IPS DF 6.9 (cell line): ENCODE measurements around the gene PSMB11.

Source experiments
- DNase-seq: peaks from one replicate; pipeline ENCODE4 v3.0.0-alpha.2; 2013; ENCODE audit warnings: low read depth, low spot score
- H3K27ac ChIP-seq: one replicate; pipeline ENCODE4 v1.5.1; 2013; ENCODE audit warnings: low read length, control low read depth
- H3K27me3 ChIP-seq: 2 replicates; pipeline ENCODE4 v1.6.1; 2013; ENCODE audit warnings: mild to moderate bottlenecking, low read length; ENCODE audit not compliant: control insufficient read depth, insufficient read depth
- H3K36me3 ChIP-seq: 2 replicates; pipeline ENCODE4 v1.6.1; 2013; ENCODE audit warnings: low read length; ENCODE audit not compliant: control insufficient read depth, insufficient read depth
- H3K4me1 ChIP-seq: 2 replicates; pipeline ENCODE4 v1.6.1; 2013; ENCODE audit warnings: low read length; ENCODE audit not compliant: control insufficient read depth, insufficient read depth
- H3K4me3 ChIP-seq: 2 replicates; pipeline ENCODE4 v1.5.1; 2013; ENCODE audit warnings: mild to moderate bottlenecking, low read length
- H3K9me3 ChIP-seq: 2 replicates; pipeline ENCODE4 v1.6.1; 2013; ENCODE audit warnings: low read length, inconsistent platforms; ENCODE audit not compliant: control insufficient read depth, insufficient read depth
- WGBS: extraction: QIAGEN DNeasy Blood & Tissue Kit; methylation state at CpG from one replicate; pipeline ENCODE4 v1.1.7; 2013; ENCODE audit warnings: mixed read lengths, missing lambda C conversion rate; ENCODE audit not compliant: insufficient read length, insufficient coverage; 5-methylcytosine and 5-hydroxymethylcytosine counted together

The PSMB11 gene

DNA sequence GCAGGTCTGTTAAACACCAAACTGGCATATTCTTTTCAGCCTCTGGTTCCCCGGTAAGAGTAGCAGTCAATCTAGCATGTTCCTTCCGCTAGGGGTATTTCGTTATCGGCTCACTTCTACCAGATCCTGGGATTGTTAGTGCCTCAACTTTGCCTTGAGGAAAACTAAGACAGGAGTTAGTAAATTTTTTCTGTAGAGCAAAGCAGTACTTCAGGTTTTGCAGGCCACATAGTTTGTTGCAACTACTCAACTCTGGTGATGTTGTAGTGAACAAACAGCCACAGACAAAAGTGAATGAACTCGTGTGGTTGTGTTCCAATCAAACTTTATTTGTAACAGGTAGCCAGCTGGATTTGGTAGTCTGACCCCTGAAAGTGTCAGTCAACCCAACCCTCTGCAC is 21.6 kb downstream of the PSMB11 start:
- H3K4me3 ChIP-seq: no peak overlapping the region
- no peaks in the 10 kb centered on the region for H3K27me3 ChIP-seq
- DNase-seq: no peak
- H3K27ac ChIP-seq: no peak overlapping the region
- no CpG with 5 or more reads among the region's 5 CpGs for WGBS
- no peaks in the 10 kb centered on the region for H3K9me3 ChIP-seq
- no peaks in the 10 kb centered on the region for H3K4me1 ChIP-seq
- peaks cover 67% of the 10 kb centered on the region for H3K36me3 ChIP-seq

DNA sequence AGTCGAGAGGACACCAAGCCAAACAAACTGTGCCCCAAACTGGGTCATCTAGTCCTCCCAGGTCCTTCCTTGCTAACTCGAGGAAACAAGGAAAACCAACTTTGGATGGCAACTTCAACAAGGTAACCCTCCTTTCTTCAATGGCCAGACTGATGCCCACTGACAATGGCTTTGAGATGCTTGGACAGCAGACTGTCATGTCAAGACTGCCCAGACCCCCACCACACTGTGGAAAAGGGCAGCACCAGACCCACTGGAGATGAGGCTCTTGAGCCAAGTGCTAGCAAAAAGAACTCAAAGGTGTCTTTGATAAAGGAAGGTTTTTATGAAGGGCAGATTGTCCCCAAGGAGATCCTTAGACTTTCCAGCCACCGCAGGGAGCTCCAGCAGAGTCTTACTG is 24.4 kb downstream of the PSMB11 start:
- H3K36me3 ChIP-seq: peaks cover 56% of the 10 kb centered on the region
- H3K4me3 ChIP-seq: no peak overlapping the region
- no peak overlapping the region for H3K27ac ChIP-seq
- H3K9me3 ChIP-seq: no peaks in the 10 kb centered on the region
- no peak for DNase-seq
- no peaks in the 10 kb centered on the region for H3K27me3 ChIP-seq
- H3K4me1 ChIP-seq: peaks cover 3% of the 10 kb centered on the region; the same call in 1 of the 2 replicates
- WGBS: no CpG with 5 or more reads among the region's 3 CpGs

DNA sequence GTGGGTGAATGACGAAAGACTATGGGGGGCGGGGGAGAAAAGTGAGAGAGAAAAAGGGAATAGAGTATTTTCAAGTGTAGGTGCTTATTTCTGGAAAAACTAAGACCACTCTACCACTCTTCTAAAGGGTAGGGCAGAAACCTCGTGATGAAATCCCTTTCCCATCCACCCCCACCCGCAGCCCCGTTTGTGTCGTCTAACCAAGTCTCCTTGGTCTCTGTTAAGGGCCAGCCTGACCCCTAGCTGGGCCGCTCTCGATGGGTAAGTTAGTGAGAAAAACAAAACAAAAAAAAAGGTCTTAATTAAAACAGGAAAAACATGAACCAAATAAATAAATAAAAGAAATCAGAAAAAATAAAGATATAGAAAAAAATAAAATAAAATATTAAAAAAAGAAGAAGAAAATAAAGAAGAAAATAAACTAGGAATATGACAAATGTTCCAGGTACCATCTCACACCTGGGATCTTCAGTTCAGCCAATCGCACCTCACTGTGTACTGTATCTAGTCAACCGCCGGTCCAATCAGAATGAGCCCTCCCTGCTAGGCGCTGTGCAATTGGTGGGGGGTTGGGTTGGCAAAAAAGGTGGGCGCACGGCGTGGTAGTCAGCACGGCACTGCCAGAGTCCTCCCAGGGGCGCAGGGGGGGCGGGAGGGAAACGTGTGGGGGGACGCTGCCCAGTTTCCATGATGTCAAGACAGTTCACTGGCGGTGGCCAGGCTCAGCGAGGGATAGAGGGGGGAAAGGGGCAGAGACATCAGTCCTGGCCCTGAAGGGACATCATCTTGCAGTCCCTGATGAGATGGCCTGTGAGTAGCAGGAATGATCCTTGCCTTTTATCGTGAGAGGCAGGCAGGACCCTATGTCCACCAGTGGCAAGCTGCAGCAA is 25.1 kb downstream of the PSMB11 start:
- no peak for DNase-seq

DNA sequence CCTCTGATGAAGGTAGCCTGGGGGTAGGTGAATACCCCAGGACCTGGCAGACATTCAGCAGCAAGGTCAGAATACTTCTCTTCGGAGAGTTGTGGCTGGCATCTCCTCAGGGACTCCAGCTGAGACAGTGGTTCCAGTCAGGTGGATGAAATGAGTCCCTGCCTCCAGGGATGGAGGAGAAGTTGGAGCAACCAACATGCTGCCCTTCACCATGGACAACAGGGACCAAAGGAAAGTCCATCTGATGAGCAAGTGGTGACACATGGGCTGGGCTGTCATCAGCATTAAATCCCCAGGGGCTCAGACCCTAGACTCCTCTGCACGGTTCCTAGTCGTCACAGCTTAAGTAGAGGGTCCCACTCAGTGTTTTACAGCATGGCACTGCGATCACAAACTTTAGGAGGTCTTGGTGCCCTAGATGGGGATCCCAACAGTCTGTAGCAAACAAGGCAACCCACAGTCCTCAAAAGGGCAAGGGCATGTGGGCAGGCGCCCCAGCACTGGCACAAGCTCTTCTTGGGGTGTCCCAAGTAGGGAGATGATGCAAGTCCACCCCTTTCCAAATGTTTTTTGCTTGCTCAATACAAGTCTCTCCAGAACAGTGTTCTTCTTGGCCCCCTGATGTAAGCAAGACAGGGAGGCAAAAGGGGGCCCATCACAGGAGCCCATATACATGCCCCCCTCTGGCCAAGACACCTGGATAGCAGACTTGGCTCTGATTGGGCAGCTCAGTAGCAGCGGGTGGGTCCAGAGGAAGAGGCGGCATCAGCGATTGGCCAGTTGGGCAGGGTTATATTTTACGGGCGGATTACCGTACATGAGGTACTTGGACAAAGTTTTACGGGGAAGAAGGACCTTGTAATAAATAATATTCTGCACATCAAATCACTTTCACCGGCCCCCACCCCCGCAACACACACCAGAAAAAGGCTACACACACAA is 26.1 kb downstream of the PSMB11 start:
- Histone ChIP-seq H3K4me1 (peaks cover 4% of the 10 kb centered on the region; the same call in 1 of the 2 replicates), H3K27ac (no peak overlapping the region), H3K27me3 (no peaks in the 10 kb centered on the region), H3K9me3 (no peaks in the 10 kb centered on the region), H3K4me3 (no peak overlapping the region), H3K36me3 (peaks cover 44% of the 10 kb centered on the region)
- no peak for DNase-seq
- no CpG with 5 or more reads among the region's 14 CpGs for WGBS

More for the DNA sequence above, 25.1 kb downstream of the PSMB11 start:
- Histone ChIP-seq H3K9me3 (no peaks in the 10 kb centered on the region), H3K36me3 (peaks cover 54% of the 10 kb centered on the region), H3K4me1 (peaks cover 3% of the 10 kb centered on the region; the same call in 1 of the 2 replicates), H3K27ac (no peak overlapping the region), H3K4me3 (no peak overlapping the region), H3K27me3 (no peaks in the 10 kb centered on the region)
- WGBS: no CpG with 5 or more reads among the region's 23 CpGs

DNA sequence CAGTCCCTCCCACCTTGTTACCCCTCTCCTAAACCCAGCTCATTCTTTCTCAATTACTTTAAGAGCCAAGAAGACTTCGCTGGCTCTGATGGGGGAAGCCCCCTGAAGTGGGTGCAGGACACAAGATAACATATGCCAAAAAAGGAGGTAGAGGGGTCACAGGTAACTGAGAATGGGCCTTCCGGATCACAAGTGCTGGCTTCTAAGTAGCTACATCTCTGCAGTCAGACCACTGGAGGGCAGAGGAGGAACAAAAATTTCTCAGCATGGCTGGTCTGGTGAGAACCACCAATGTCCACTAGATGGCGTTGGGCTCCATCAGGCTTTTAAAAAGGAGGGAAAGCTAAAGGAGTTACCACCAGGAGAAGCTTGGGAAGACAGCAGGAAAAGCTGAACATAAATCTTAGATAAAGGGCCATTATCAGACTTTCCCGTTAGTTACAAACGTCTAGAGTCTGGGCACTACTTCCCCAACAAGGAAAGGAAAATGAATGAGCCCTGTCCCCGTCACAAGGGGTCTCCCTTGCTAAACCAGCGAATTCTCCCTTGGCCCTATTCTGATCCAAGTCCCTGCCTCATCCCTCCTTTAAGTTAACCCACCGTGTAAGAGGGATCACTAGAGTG is 26.9 kb downstream of the PSMB11 start:
- Histone ChIP-seq H3K27ac (no peak overlapping the region), H3K36me3 (peaks cover 36% of the 10 kb centered on the region), H3K4me3 (no peak overlapping the region), H3K27me3 (no peaks in the 10 kb centered on the region), H3K9me3 (no peaks in the 10 kb centered on the region), H3K4me1 (peaks cover 4% of the 10 kb centered on the region; the same call in 1 of the 2 replicates)
- no CpG with 5 or more reads among the region's 8 CpGs for WGBS
- DNase-seq: peak; percentile 93

DNA sequence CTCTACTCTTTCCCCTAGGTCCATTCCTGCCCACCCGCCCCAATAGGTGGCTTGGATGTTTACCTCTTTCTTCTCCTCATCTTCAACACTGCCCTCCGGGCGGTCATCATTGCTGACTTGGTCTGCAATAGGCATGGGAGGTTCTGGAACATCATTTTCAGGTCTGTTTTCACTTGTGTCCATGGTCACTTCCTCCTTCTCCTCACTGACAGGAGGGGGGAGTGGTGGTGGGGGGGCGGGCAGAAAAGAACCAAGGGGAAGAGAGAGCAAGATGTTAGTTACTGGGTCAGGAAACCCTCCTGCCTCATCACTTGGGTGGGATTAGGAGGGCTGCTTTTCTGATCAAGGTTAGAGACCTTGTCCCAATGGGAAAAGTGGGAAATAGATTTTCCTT is 27.4 kb downstream of the PSMB11 start:
- Histone ChIP-seq H3K36me3 (peaks cover 32% of the 10 kb centered on the region), H3K27ac (no peak overlapping the region)

DNA sequence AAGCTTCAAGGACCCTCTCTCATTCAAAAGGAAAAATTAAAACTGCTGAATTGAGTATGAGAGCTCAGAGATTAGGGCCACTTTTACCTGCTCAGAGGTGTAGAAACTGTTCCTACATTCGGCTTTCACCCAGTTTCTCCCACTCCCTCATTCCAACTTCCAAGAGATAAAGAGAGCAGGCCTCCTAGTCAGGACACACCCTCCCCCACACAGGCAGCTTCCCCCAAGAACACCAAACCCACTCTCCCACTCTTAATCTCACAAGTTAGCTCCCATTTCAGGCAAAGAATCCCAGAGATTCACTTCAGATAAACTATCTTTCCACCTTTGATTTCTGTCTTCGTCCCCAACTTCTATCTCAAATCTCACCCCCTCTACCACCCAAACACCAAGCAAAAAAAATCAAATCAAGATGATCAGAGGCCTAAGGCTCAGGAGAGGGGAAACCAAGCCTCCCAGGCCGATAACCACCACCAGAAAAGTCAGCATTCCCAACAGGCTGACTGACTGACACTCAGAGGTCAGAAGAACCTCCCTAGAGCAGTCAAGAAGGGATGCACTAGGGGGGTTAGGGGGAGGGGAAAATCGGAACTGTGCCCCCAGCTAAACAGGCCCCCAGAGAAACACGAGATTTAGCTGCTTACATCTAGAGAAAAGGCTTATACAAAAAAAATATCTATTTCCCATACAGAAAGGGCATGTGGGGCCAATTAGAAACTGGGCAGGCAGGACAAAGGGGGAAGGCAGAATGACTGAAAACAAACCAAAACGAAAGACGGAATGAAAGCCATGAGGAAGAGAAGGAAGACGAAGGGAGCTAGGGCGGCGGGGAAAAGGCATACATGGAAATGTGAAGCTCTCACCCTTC is 28.5 kb downstream of the PSMB11 start:
- H3K4me1 ChIP-seq: peaks cover 4% of the 10 kb centered on the region; the same call in 1 of the 2 replicates
- H3K27ac ChIP-seq: no peak overlapping the region
- 100% methylated on average over 1 of the region's 10 CpGs for WGBS
- no peaks in the 10 kb centered on the region for H3K9me3 ChIP-seq
- peak overlapping the region; percentile 99; the same call in 1 of the 2 replicates for H3K4me3 ChIP-seq
- H3K27me3 ChIP-seq: no peaks in the 10 kb centered on the region
- DNase-seq: no peak
- H3K36me3 ChIP-seq: peaks cover 33% of the 10 kb centered on the region

More for the DNA sequence above, 27.4 kb downstream of the PSMB11 start:
- no peak overlapping the region for H3K4me3 ChIP-seq
- no peaks in the 10 kb centered on the region for H3K27me3 ChIP-seq
- no peaks in the 10 kb centered on the region for H3K9me3 ChIP-seq
- DNase-seq: no peak
- no CpG with 5 or more reads among the region's 4 CpGs for WGBS
- peaks cover 4% of the 10 kb centered on the region; the same call in 1 of the 2 replicates for H3K4me1 ChIP-seq

DNA sequence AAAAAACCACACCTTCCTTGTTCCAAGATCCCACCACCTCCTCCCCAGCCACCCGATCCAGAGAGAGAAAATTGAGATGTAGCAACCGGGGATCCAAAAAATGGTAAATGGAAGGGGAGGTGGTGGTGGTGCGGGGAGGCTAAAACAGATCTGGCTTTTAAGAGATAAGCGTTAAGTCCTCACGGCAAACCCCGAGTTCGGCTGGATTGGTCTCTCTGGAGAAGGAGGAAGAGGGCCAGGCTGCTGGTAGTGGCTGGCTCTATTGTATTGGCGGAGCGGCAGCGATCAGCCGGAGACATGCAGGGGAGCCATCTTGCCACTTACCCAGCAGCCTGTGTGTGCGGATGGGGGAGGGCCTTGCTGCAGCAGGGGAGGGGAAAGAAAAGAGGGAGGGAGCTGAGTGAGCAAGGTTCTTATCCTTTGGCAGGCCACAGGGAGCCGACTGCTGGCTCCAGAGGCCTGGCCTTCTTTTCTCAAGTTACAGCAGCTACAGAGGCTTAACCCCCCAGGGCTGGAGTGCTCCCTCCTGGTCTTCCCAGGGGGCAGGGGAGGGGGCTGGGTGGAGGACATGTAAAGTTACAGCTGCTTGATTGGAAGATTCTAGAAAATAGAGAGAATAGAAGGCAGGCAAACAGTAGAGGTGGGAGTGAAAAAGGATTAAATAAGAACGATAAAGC is 29.4 kb downstream of the PSMB11 start:
- peaks cover 4% of the 10 kb centered on the region; the same call in 1 of the 2 replicates for H3K4me1 ChIP-seq
- H3K9me3 ChIP-seq: no peaks in the 10 kb centered on the region
- no peak overlapping the region for H3K27ac ChIP-seq
- WGBS: 100% methylated on average over 1 of the region's 14 CpGs
- H3K36me3 ChIP-seq: peaks cover 28% of the 10 kb centered on the region
- H3K4me3 ChIP-seq: peak overlapping the region; percentile 99
- H3K27me3 ChIP-seq: no peaks in the 10 kb centered on the region
- no peak for DNase-seq

DNA sequence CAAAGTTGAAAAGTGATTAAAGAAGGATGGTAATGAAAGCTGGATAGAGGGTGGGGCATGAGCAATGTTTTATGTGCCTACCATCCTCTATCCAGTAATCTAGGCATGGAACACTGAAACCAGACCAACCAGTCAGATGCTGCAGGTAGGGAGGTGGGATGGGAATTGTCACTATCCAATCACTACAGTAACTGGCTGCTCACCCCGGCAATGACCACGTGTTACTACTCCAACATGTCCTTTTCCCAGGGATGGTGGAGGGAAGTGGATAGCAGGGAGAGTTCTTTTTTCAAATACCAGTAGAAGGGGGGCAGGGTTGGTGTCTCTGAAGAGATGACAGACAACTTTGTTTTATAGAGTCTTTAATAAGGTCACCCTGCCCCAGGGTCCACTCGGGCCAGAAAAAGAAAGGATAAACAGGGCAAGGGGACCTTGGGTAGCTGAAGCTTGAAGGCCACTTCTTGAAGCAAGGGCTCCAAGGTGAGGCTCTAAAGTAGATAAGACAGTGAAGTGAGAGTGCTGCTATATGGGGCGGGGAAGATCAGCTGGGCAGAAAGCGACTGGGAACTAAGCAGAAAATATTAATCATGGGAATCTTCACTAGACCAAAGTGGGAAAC is 30.0 kb downstream of the PSMB11 start:
- H3K36me3 ChIP-seq: peaks cover 26% of the 10 kb centered on the region
- no peak for DNase-seq
- no CpG with 5 or more reads among the region's 5 CpGs for WGBS
- no peaks in the 10 kb centered on the region for H3K27me3 ChIP-seq
- H3K27ac ChIP-seq: no peak overlapping the region
- peaks cover 4% of the 10 kb centered on the region; the same call in 1 of the 2 replicates for H3K4me1 ChIP-seq
- H3K9me3 ChIP-seq: no peaks in the 10 kb centered on the region
- no peak overlapping the region for H3K4me3 ChIP-seq
